Posterior vena cava (tissue), 2 donors: ENCODE results near the gene TTC36. TPM values are rescaled to one million over a fixed set of nuclear protein-coding genes. Genes with fewer than 3 reads are reported as not detected.
"Not testable (repeated sequence)": the region's sequence is repeated elsewhere in the genome, so short reads cannot be mapped to it uniquely, and the experiment has no call there.

ENCODE experiments used
- DNase-seq: peaks from one replicate; pipeline ENCODE4 v3.0.0-alpha.2; 2020; ENCODE audit warnings: low spot score
- intact Hi-C, 2 donors: fragments of 100-400 bp; cut with DNase I; formaldehyde crosslinking; loops; one replicate each; pipeline versions ENCODE4 v1.14.1 to v1.14.2; 2022 to 2023
- long read RNA-seq, 2 donors: library from polyadenylated mRNA; unstranded; transcript quantifications; one replicate each; pipeline ENCODE4 v2.0.0, GENCODE V29; 2020 to 2021
- total RNA-seq, 2 donors: library from RNA; stranded (reverse); fragmentation: NEBNext Ultra II Directional; extraction: Animal tissue kit (Norgen Biotek cat#: 25700); gene quantifications; one replicate each; pipeline ENCODE4 v1.2.1, GENCODE V29; 2021
- donor health status: DM: yes; HTN: yes; CAD: no.
- donor health status: DM: yes; HTN: yes; CAD: no.

TTC36 gene, protein sequence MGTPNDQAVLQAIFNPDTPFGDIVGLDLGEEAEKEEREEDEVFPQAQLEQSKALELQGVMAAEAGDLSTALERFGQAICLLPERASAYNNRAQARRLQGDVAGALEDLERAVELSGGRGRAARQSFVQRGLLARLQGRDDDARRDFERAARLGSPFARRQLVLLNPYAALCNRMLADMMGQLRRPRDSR
- total RNA-seq: under 1 TPM in 1 of 2 donors, not detected in 1; 0.43 TPM
- long read RNA-seq, donor 1: 0 reads
- long read RNA-seq, donor 2: 0 reads

DNA sequence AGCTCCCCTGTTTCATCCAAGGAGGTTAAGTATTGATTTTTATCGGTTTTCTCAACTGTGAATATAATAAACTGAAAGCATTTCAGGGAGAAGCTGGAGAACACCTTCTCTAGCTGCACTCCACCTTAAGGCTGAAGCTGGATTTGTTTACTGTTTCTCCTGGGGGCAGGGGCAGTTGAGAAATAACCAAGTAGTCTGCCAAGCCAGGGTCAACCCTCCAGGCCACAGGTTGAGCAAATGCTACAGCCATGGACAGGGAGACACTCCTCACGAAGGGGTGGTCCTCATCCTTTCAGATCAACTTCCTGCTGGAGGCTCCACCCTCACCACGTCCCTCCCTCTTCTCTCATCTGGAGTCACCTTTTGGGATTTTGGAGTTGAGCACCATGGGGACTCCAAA, at the start of gene TTC36:
TSS of gene TTC36 (plus strand) at position 366 of the 400 bp plus-strand sequence. CDS start at position 387, 21 bp downstream.
- intact Hi-C loops: no loop called here

DNA sequence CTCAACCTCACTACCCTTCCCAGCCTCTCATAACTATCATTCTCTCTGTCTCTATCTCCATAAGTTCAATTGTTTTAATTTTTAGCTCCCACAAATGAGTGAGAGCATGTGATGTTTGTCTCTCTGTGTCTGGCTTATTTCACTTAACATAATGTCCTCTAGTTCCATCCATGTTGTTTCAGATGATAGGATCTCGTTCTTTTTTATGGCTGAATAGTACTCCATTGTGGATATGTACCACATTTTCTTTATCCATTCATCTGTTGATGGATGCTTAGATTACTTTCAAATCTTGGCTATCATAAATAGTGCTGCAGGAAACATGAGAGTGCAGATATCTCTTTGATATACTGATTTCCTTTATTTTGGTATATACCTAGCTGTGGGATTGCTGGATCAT, 46.0 kb upstream of the TTC36 start:
- intact Hi-C loops, DNase-seq: not testable (repeated sequence)

More for the DNA sequence above, at the start of gene TTC36:
- no peak for DNase-seq

DNA sequence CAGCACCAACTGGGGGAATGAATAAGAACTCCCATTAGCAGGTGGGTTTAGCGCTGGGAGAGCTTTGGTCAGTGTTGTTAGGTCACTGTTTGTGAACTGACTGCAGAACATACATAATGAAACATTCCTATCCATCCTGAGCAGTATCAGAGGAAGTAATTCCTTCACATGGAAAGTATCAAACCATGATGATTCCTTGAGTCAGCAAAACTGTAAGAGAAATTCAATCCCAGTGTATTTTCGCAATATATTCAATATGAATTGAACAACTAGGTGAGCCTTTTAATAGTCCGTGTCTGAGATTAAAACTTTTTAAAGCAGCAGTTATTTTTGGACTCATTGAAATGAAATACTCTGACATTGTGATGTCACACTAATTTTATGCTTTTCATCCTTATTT, 42.9 kb upstream of the TTC36 start:
- intact Hi-C loops: no loop called here

DNA sequence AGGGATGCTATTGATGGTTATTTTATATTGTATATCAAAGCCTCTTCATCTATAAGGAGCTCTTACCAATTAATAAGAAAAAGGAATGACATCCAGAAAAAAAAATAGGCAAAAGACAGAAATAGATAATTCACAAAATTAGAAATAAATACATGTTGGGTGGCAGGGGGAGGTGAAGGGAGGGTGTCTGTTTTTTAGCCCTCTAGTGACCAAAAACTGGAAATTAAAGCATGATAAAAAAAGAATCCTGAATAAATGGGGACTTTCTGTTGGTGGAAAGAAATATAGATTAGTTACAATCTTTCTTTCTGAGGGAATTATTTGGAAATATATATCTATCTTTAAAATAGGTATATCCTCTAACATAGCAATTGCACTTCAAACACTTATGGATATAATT, 42.0 kb upstream of the TTC36 start:
- intact Hi-C loops: loop anchor here in 1 of 2 donors (5.0 kb wide), 1 partner anchor 83 kb away; the partner anchor contains the start of gene ATP5MG
- DNase-seq: no peak

More for the DNA sequence above, 42.9 kb upstream of the TTC36 start:
- DNase-seq: no peak

DNA sequence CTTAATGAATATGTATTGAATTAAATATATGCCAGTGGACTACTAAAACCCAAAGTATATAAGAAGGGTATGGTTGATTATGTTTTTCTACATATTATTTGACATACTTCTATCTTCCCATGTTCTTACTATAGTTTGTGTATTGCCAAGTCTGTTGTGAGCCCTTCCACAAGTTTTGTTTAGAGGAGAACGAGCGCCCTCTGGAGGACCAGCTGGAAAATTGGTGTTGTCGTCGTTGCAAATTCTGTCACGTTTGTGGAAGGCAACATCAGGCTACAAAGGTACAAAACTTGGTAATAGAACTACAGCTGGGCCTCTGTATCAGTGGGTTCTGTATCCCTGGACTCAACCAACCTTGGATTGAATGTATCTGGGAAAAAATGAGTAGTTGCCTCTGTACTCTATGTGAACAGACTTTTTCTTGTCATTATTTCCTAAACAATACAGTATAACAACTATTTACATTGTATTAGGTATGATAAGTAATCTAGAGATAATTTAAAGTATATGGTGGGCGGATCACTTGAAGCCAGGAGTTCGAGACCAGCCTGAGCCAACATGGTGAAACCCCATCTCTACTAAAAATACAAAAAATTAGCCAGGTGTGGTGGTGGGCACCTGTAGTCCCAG, 38.7 kb upstream of the TTC36 start:
- no peak for DNase-seq
- intact Hi-C loops: loop anchor here in 1 of 2 donors (5.0 kb wide), 1 partner anchor 86 kb away; the partner anchor contains the start of gene ATP5MG

DNA sequence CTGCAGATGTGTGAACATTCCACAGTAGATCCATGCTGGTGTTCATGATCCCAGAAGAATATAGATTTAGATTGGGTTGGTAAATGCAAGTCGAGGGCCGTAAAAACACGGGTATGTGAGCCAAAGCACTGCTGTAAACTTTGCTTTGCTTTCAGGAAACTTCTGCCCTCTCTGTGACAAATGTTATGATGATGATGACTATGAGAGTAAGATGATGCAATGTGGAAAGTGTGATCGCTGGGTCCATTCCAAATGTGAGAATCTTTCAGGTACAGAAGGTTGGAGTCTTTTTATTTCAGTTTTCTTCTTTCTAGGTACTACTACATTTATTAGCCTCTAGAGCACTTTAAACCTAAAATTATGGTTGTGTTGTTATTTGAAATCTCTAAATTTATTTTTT, 36.2 kb upstream of the TTC36 start:
- intact Hi-C loops: loop anchor here in 1 of 2 donors (10.0 kb wide), 1 partner anchor 96 kb away; no protein-coding TSS in a partner anchor
- DNase-seq: no peak

DNA sequence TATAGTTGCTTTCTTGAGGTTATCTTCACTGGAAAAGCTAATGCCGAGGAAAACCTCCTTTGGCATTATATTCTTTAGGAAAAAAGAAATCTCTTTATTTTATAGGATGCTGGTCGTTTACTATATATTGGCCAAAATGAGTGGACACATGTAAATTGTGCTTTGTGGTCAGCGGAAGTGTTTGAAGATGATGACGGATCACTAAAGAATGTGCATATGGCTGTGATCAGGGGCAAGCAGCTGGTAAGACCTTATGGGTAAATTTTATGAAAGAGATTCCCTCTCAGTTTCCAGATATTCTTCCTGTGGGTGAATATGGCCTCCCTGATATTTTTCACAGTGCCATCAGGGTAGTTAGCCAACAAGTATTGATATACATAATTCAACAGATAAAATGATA, 29.4 kb upstream of the TTC36 start:
- no peak for DNase-seq
- intact Hi-C loops: loop anchor here in 1 of 2 donors (10.0 kb wide), 1 partner anchor 103 kb away; no protein-coding TSS in a partner anchor

DNA sequence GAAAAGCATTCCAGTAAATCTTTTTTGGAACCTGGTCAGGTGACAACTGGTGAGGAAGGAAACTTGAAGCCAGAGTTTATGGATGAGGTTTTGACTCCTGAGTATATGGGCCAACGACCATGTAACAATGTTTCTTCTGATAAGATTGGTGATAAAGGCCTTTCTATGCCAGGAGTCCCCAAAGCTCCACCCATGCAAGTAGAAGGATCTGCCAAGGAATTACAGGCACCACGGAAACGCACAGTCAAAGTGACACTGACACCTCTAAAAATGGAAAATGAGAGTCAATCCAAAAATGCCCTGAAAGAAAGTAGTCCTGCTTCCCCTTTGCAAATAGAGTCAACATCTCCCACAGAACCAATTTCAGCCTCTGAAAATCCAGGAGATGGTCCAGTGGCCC, 24.1 kb upstream of the TTC36 start:
- no peak for DNase-seq
- intact Hi-C loops: no loop called here

DNA sequence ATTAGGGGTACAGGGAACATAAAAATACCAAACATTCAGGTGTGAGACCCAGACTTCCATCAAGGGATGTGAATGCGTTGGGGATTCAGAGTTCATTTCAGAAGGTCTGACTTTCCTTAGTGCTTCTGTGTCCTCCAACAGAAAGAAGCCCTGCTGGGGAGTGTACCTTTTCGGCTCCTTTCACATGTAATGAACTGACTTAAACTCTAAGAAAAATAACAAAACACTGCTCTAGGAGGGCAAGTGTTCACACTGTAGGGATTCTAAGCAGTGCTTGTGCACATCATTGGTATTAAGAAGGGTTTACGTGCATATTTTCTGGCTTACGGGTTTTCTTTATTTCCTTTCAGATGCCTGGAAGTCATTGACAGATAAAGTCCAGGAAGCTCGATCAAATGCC, 15.7 kb upstream of the TTC36 start:
- intact Hi-C loops: no loop called here
- no peak for DNase-seq

DNA sequence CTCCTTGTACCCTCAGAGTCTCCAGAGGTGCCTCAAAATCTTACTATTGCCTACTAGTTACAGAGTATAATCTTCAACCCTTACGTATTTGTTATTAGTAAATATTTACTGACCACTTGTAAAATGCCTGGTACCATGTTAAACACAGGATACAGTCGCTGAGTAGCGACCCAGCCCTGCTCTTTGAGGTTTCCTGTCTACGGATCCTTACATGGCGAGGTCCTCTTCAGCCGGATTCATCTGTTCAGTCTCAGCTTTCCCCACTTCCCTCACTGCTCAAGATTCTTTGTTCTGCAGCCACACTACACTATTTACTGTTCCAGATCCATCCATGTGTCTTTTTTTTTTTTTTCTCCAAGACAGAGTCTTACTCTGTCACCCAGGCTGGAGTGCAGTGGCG, 13.2 kb upstream of the TTC36 start:
- intact Hi-C loops: no loop called here
- DNase-seq: no peak

DNA sequence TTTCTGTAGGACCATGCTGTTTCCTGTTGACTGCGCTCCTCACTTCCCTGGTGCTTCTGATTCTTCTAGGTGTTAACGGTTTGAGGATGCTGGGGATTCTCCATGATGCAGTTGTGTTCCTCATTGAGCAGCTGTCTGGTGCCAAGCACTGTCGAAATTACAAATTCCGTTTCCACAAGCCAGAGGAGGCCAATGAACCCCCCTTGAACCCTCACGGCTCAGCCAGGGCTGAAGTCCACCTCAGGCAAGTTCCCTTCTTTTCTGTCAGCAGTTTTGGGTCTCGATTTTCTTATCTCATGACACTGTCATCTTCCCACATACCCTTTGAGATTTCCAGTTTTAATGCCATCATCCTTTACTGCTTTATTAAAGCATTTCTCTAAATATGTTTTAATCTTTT, 7.7 kb upstream of the TTC36 start:
- DNase-seq: no peak
- intact Hi-C loops: no loop called here

DNA sequence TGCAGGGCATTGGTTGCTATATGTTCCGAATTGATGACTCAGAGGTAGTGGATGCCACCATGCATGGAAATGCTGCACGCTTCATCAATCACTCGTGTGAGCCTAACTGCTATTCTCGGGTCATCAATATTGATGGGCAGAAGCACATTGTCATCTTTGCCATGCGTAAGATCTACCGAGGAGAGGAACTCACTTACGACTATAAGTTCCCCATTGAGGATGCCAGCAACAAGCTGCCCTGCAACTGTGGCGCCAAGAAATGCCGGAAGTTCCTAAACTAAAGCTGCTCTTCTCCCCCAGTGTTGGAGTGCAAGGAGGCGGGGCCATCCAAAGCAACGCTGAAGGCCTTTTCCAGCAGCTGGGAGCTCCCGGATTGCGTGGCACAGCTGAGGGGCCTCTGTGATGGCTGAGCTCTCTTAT, 5.4 kb upstream of the TTC36 start:
- intact Hi-C loops: no loop called here
- no peak for DNase-seq

DNA sequence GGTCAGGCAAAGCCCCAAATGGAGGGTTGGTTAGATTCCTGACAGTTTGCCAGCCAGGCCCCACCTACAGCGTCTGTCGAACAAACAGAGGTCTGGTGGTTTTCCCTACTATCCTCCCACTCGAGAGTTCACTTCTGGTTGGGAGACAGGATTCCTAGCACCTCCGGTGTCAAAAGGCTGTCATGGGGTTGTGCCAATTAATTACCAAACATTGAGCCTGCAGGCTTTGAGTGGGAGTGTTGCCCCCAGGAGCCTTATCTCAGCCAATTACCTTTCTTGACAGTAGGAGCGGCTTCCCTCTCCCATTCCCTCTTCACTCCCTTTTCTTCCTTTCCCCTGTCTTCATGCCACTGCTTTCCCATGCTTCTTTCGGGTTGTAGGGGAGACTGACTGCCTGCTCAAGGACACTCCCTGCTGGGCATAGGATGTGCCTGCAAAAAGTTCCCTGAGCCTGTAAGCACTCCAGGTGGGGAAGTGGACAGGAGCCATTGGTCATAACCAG, 4.7 kb upstream of the TTC36 start:
- intact Hi-C loops: no loop called here
- DNase-seq: no peak

DNA sequence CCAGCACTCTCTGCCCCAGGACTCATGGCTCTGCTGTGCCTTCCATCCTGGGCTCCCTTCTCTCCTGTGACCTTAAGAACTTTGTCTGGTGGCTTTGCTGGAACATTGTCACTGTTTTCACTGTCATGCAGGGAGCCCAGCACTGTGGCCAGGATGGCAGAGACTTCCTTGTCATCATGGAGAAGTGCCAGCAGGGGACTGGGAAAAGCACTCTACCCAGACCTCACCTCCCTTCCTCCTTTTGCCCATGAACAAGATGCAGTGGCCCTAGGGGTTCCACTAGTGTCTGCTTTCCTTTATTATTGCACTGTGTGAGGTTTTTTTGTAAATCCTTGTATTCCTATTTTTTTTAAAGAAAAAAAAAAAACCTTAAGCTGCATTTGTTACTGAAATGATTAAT, 2.9 kb upstream of the TTC36 start:
- no peak for DNase-seq
- intact Hi-C loops: no loop called here

DNA sequence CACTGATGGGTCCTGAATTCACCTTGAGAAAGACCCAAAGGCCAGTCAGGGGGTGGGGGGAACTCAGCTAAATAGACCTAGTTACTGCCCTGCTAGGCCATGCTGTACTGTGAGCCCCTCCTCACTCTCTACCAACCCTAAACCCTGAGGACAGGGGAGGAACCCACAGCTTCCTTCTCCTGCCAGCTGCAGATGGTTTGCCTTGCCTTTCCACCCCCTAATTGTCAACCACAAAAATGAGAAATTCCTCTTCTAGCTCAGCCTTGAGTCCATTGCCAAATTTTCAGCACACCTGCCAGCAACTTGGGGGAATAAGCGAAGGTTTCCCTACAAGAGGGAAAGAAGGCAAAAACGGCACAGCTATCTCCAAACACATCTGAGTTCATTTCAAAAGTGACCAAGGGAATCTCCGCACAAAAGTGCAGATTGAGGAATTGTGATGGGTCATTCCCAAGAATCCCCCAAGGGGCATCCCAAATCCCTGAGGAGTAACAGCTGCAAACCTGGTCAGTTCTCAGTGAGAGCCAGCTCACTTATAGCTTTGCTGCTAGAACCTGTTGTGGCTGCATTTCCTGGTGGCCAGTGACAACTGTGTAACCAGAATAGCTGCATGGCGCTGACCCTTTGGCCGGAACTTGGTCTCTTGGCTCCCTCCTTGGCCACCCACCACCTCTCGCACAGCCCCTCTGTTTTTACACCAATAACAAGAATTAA, 2.4 kb upstream of the TTC36 start:
- DNase-seq: no peak
- intact Hi-C loops: no loop called here

DNA sequence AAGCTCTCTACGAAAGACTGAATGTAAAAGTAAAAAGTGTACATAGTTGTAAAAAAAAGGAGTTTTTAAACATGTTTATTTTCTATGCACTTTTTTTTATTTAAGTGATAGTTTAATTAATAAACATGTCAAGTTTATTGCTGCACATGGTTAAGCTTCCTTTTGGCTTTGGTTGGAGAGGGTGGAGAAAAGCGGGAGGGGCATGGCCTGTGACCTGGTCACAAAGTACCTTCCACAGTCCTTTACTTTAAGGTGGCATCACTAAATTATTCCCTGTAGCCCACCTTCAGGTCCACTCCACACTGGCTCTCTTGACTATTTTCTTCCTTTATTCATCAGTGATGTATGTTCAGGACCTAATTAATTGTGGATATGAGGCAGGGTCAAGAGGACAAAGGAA, 586 bp upstream of the TTC36 start:
- DNase-seq: no peak
- intact Hi-C loops: no loop called here

DNA sequence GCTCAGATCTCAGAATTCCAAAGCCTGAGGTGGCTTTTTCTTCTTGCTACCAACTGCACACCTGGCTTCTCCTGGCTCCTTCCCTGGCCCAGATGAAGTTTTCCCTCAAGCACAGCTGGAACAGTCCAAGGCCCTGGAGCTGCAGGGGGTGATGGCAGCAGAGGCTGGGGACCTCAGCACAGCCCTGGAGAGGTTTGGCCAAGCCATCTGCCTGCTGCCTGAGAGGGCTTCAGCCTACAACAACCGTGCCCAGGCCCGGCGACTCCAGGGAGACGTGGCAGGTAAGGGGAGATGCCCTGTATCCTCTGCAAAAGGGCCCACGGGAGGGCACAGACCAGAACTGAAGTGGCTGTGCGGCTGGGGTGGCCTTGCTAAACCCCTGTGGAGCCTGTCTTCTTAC, 1.2 kb downstream of the TTC36 start:
- intact Hi-C loops: no loop called here
- no peak for DNase-seq

DNA sequence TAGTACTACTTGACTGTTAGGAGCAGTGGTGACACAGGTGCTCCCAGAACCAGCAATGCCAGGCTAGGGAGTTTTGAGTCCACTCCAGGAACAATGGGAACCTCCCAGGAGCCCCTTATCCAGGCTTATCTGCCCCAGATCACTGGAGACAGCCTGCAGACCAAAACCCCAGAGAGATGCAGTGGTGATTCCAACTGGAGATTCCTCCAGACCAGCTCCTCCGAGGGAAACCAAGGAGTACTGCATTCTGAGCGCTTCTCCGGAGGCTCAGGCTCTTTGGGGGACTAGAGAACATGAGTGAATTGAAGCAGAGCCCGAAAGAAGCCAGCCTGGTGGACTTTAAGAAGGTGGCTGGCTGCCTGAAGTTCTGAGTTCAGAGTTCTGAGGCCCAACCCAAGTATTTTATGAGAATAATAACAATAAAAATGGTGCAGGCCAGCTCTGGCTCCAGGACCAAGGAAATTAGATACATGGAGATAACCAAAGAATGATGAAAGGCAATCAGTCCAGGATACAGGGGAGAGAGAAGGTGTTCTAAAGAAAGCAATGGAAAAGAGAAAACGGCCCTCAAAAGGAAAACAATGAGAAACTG, 2.4 kb downstream of the TTC36 start:
- intact Hi-C loops: loop anchor here in 1 of 2 donors (5.0 kb wide), 1 partner anchor 38 kb away; the partner anchor contains the start of gene IFT46
- DNase-seq: no peak

DNA sequence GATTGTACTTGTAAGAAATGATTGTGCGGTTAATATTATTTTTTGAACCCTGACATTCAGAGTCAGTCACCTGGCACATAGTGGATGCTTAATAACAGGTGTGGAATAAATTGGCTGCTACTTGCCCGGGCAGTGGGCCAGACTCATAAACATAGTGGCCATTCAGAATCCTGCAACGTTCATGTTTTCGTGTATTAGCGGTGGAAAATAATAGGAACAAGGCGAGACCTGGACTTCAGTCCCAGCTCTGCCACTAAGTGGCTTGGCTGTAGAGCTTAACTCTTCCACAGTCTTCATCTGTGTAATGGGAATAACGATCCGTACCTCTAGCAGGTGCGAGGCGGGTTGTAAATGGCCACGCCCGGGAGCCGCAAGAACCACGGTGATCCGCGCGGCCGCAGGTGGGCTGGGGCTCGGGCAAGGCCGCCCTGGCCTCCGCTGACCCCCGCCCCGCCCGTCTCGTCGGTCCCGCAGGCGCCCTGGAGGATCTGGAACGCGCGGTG, 3.0 kb downstream of the TTC36 start:
- intact Hi-C loops: loop anchor here in 1 of 2 donors (5.0 kb wide), 1 partner anchor 37 kb away; the partner anchor contains the start of gene IFT46
- DNase-seq: no peak
